HepG2 (cell line): ENCODE measurements around the gene PIAS1. TPM values are rescaled to one million over a fixed set of nuclear protein-coding genes. Genes with fewer than 3 reads are reported as not detected.

Experiments used
- ATAC-seq: fragments of 200-7000 bp; cut with Tn5 transposase; 3 replicates; pipeline ENCODE4 v1.9.1; 2020; ENCODE audit warnings: mild to moderate bottlenecking, moderate library complexity
- BruUV-seq: library from RNA; stranded (reverse); fragments of 400-500 nt; replicated peaks from 2 replicates; lab custom pipeline; 2021; lab: Mats Ljungman, UMichigan
- CTCF ChIA-PET: fragments of 300-600 bp; formaldehyde crosslinking; extraction: SDS; loops from one replicate; lab custom pipeline; 2021; ENCODE audit warnings: low total read pairs, inconsistent platforms, low intra/inter-chr PET ratio; lab: Yijun Ruan, JAX
- POLR2A ChIA-PET: fragments of 350-600 bp; sonication (Branson Sonifier 250); formaldehyde crosslinking; loops from one replicate; lab custom pipeline; 2020; ENCODE audit warnings: antibody characterized with exemption, inconsistent platforms; lab: Yijun Ruan, JAX
- DNase-seq: peaks from one replicate; pipeline ENCODE4 v3.0.0-alpha.2; 2015; ENCODE audit warnings: low spot score
- FAIRE-seq: peaks from 3 replicates; lab custom pipeline; 2011; peaks lifted over from hg19 to GRCh38; lab: Jason Lieb, UNC
- H2AFZ ChIP-seq: one replicate; pipeline ENCODE4 v1.6.1; 2011; ENCODE audit warnings: low read length, inconsistent platforms
- H3K27ac ChIP-seq: fragments of 300-600 bp; 3 replicates; pipeline ENCODE4 v1.8.0; 2011; ENCODE audit warnings: mixed run types, mild to moderate bottlenecking, mixed read lengths, low read length, inconsistent platforms; ENCODE audit not compliant: insufficient read depth; ENCODE audit errors: extremely low read length
- H3K27me3 ChIP-seq, 2 experiments: fragments of 200-600 bp in 1 of 2; 2 replicates in 1 of 2; 3 replicates in 1 of 2; pipeline versions ENCODE4 v1.6.0 to v1.8.0; 2011; ENCODE audit warnings: low read length in 2 of 2, mild to moderate bottlenecking in 2 of 2, moderate library complexity in 2 of 2, inconsistent platforms in 1 of 2; ENCODE audit not compliant: insufficient read depth in 2 of 2, control insufficient read depth in 1 of 2
- H3K36me3 ChIP-seq, 2 experiments: fragments of 200-600 bp in 1 of 2; replicated peaks in 1 of 2; 2 replicates in 1 of 2; 3 replicates in 1 of 2; pipeline versions ENCODE4 v1.5.1 to v1.8.0; 2011; ENCODE audit warnings: low read length in 2 of 2, inconsistent platforms in 1 of 2; ENCODE audit not compliant: insufficient read depth in 2 of 2, control insufficient read depth in 1 of 2
- H3K4me1 ChIP-seq: 2 replicates; pipeline ENCODE4 v1.5.1; 2012; ENCODE audit warnings: low read length, inconsistent platforms; ENCODE audit not compliant: insufficient read depth
- H3K4me2 ChIP-seq: 2 replicates; pipeline ENCODE4 v1.6.0; 2011; ENCODE audit warnings: low read depth, low read length, inconsistent platforms
- H3K4me3 ChIP-seq, 3 experiments: fragments of 200-600 bp in 1 of 3; sonication (generic), shearing (Covaris generic) in 1 of 3; replicated peaks in 1 of 3; 2 replicates each; pipeline ENCODE4 v1.5.1; 2011 to 2016; ENCODE audit warnings: low read length in 3 of 3, inconsistent platforms in 2 of 3, low read depth in 2 of 3, mild to moderate bottlenecking in 2 of 3, control low read depth in 1 of 3, mixed read lengths in 1 of 3; ENCODE audit not compliant: insufficient read depth in 1 of 3
- H3K79me2 ChIP-seq: one replicate; pipeline ENCODE4 v1.6.1; 2011; ENCODE audit warnings: low read length, inconsistent platforms; ENCODE audit not compliant: insufficient read depth
- H3K9ac ChIP-seq: 2 replicates; pipeline ENCODE4 v1.6.0; 2011; ENCODE audit warnings: mild to moderate bottlenecking, low read depth, low read length, inconsistent platforms; ENCODE audit not compliant: insufficient read depth
- H3K9me3 ChIP-seq: 2 replicates; pipeline ENCODE4 v1.5.1; 2012; ENCODE audit warnings: mild to moderate bottlenecking, low read length
- H4K20me1 ChIP-seq: 2 replicates; pipeline ENCODE4 v1.6.0; 2011; ENCODE audit warnings: inconsistent platforms, mild to moderate bottlenecking, low read length, moderate library complexity; ENCODE audit not compliant: insufficient read depth
- MAFK ChIP-seq, 2 experiments: IDR thresholded peaks in 1 of 2; conservative IDR thresholded peaks in 1 of 2; 2 replicates each; pipeline ENCODE4 v1.6.1; 2011; ENCODE audit warnings: improper control_type of control experiment in 2 of 2, low read length in 2 of 2
- ZBTB38 ChIP-seq: sonication (generic); formaldehyde crosslinking; IDR thresholded peaks from 2 replicates; pipeline ENCODE4 v1.5.1; 2020; ENCODE audit warnings: mild to moderate bottlenecking, missing genetic modification reagents
- WGBS: methylation state at CpG from one replicate; pipeline ENCODE4 v1.1.6; 2017; ENCODE audit warnings: low lambda C conversion rate; 5-methylcytosine and 5-hydroxymethylcytosine counted together
- in situ Hi-C: cut with HindIII; loops from 2 replicates; pipeline ENCODE4 v1.10.0; 2017; ENCODE audit warnings: low pct_unique_long_range_greater_than_20kb; ENCODE audit not compliant: extremely low pct_ligation_motif_present
- intact Hi-C: fragments of 100-400 bp; cut with micrococcal nuclease; formaldehyde crosslinking; loops from one replicate; pipeline ENCODE4 v1.10.0; 2022; ENCODE audit not compliant: unreplicated experiment
- polyA plus RNA-seq, 8 experiments: library from polyadenylated mRNA; depleted of rRNA in 3 of 8; stranded (reverse) in 7 of 8; unstranded in 1 of 8; fragments of >200 nt; fragmentation: Illumina TruSeq in 4 of 8; extraction: Trizol in 4 of 8; gene quantifications; 2 replicates each; pipeline versions ENCODE4 v1.2.1 to v1.2.3, GENCODE V29; 2011 to 2016; ENCODE audit warnings: low read depth in 4 of 8, missing spikeins in 1 of 8, mixed read lengths in 1 of 8; ENCODE audit not compliant: insufficient read depth in 1 of 8
- total RNA-seq, 5 experiments: library from RNA; depleted of rRNA; stranded (reverse); fragments of >200 nt; fragmentation: Illumina TruSeq; extraction: Trizol; gene quantifications; 2 replicates each; pipeline ENCODE4 v1.2.3, GENCODE V29; 2016; ENCODE audit warnings: low read depth in 1 of 5
- TF ChIP-seq, protein P1 (sequence below): sonication (generic); formaldehyde crosslinking; IDR thresholded peaks from 2 replicates; pipeline ENCODE4 v1.5.1; 2020; ENCODE audit warnings: mild to moderate bottlenecking, missing genetic modification reagents, moderate library complexity

PIAS1 gene
- total and polyA plus RNA-seq, 2 of the 13 experiments (the other 11 are each of a cell fraction or from before 2014, with no cell fraction given): 20.7 to 33.7 TPM

DNA sequence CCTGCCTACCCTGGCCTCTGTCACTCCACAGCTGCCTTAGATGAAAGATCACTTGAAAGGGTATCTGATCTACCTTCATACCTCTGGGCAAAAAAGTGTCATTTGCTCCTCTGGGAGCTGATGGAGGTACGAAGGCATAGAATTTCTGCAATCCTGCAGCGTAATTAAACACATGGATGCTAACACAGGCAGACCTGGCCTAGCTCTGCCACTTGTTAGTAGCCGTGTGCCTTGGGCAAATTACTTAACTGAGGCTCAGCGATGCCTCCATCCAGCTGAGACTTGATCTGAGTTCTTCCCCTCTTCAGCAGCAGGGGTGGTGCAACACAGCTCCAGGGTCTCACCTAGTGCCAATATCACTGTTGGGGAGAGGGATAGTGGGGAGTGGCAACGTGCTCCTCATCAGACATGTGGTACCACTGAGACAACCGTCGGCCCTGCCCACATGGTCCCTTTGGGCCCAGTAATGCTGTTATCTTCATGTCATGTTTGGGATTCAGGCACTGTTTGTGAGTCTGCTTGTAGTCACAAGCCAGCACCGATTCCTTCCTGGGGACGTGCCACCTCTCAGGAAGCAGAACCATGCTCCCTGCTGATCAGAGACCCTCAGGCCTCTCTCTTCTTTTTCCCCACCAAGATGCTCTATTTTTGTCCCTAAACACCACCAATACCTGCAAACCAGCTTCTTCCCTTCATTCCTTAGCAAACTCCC lies 34.1 kb upstream of the PIAS1 start:
- H3K4me2 ChIP-seq: peak overlapping the region; percentile 48
- CTCF ChIA-PET: no interaction called here
- 16% methylated on average over 3 of the region's 9 CpGs for WGBS
- no TSS peak for BruUV-seq
- no peak overlapping the region for H3K27ac ChIP-seq
- no peak; the same call in 2 of the 3 replicates for ATAC-seq
- no peaks in the 10 kb centered on the region for H3K9me3 ChIP-seq
- intact Hi-C loops: no loop called here
- DNase-seq: no peak
- FAIRE-seq: no peak
- no peak overlapping the region for H3K9ac ChIP-seq
- H3K4me1 ChIP-seq: peaks cover 31% of the 10 kb centered on the region
- TF ChIP-seq, protein P1, sequence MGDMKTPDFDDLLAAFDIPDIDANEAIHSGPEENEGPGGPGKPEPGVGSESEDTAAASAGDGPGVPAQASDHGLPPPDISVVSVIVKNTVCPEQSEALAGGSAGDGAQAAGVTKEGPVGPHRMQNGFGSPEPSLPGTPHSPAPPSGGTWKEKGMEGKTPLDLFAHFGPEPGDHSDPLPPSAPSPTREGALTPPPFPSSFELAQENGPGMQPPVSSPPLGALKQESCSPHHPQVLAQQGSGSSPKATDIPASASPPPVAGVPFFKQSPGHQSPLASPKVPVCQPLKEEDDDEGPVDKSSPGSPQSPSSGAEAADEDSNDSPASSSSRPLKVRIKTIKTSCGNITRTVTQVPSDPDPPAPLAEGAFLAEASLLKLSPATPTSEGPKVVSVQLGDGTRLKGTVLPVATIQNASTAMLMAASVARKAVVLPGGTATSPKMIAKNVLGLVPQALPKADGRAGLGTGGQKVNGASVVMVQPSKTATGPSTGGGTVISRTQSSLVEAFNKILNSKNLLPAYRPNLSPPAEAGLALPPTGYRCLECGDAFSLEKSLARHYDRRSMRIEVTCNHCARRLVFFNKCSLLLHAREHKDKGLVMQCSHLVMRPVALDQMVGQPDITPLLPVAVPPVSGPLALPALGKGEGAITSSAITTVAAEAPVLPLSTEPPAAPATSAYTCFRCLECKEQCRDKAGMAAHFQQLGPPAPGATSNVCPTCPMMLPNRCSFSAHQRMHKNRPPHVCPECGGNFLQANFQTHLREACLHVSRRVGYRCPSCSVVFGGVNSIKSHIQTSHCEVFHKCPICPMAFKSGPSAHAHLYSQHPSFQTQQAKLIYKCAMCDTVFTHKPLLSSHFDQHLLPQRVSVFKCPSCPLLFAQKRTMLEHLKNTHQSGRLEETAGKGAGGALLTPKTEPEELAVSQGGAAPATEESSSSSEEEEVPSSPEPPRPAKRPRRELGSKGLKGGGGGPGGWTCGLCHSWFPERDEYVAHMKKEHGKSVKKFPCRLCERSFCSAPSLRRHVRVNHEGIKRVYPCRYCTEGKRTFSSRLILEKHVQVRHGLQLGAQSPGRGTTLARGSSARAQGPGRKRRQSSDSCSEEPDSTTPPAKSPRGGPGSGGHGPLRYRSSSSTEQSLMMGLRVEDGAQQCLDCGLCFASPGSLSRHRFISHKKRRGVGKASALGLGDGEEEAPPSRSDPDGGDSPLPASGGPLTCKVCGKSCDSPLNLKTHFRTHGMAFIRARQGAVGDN: peak; percentile 19; the same call in 1 of the 2 replicates
- no peak for TF ChIP-seq MAFK (conservative IDR thresholded peaks at IDR 0.05 in 1 of 2, IDR thresholded peaks at IDR 0.05 in 1 of 2; ENCODE audit: low read length in 2 of 2)
- 0 out of 2 replicates have a peak, but pooled peaks have one; percentile 24 for TF ChIP-seq ZBTB38 (CRISPR knock-in tag)
- no peaks in the 10 kb centered on the region for H4K20me1 ChIP-seq
- no peaks in the 10 kb centered on the region for H3K36me3 ChIP-seq
- peaks cover 0 to 19% of the 10 kb centered on the region in 2 experiments; a peak in 1 of 5 replicates for H3K27me3 ChIP-seq
- POLR2A ChIA-PET: no interaction called here
- no peak overlapping the region for H2AFZ ChIP-seq
- in situ Hi-C loops: no loop called here
- no peak overlapping the region; a peak in 1 of 6 replicates for H3K4me3 ChIP-seq
- no peaks in the 10 kb centered on the region for H3K79me2 ChIP-seq
